NCI-H2227 (cell line): ENCODE data around the gene STXBP6.
"Not testable (repeated sequence)": the region's sequence is repeated elsewhere in the genome, so short reads cannot be mapped to it uniquely, and the experiment has no call there.

Experiments used
- DNase-seq: peaks from one replicate; lab custom pipeline; 2025; ENCODE audit not compliant: unreplicated experiment; lab: John Stamatoyannopoulos, UW

The STXBP6 gene

DNA sequence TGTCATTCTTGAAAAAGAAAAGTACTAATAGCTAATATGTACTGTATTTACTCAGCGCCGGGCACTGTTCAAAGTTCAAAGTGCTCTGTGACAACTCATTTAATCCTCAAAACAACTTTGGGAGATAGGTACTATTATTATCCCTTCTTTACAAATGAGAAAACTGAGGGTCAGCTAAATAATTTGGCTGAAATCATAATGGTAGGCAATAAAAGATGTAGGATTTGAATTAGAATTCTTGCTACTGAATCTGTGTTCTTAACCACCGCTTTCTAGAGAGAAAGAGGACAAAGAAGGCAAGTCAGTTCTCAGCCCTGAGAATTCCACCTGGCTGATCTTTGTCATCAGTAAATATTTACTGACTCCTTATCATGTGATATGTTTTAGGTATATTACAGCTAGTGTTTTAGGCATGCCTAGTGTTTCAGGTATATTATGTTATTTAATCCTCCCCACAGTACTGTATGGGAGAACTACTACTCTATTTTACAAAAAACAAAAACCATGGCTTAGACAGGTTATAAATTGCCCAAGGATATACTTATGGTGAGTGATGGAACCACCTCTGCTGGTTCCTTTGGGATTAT is 210.2 kb downstream of the STXBP6 start:
- DNase-seq: no peak

GRCh38 chr14:24838945-24839616 is 210.9 kb downstream of the STXBP6 start:
- no peak for DNase-seq

- no peak for DNase-seq
Observed at GRCh38 chr14:24837280-24838046, 212.5 kb downstream of the STXBP6 start.

DNA sequence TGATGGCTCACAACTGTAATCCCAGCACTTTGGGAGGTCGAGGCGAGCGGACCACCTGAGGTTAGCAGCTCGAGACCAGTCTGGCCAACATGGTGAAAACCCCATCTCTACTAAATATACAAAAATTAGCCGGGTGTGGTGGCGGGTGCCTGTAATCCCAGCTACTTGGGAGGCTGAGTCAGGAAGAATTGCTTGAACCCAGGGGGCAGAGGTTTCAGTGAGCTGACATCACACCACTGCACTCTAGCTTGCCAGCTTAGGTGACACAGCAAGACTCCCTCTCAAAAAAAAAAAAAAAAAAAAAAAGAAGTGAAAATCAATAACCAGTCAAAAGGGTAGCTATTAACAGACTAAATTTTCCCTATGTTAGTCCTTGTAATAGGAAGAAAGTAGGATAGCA is 213.6 kb downstream of the STXBP6 start:
- DNase-seq: not testable (repeated sequence)

- no peak for DNase-seq
Observed at GRCh38 chr14:24834956-24835355, 215.0 kb downstream of the STXBP6 start.

DNA sequence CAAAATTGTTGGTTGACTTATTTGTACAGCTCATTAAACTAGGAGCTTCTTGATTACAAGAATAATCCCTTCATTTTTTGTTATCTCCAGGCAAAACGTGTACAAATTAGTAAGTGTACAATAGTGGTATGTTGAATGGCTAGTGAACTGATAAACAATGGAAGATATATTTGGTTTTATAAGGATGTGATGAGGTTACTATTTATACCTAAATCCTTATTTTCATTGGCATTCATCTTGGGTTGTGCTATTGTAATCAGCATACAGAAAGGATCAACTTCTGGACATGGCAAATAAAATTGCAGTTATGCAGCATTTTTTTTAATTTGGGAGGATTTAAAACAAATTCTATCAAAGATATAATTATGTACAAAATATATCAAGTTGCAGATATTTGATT is 216.6 kb downstream of the STXBP6 start:
- DNase-seq: no peak

- DNase-seq: no peak
Observed at GRCh38 chr14:24831677-24832076, 218.3 kb downstream of the STXBP6 start.

DNA sequence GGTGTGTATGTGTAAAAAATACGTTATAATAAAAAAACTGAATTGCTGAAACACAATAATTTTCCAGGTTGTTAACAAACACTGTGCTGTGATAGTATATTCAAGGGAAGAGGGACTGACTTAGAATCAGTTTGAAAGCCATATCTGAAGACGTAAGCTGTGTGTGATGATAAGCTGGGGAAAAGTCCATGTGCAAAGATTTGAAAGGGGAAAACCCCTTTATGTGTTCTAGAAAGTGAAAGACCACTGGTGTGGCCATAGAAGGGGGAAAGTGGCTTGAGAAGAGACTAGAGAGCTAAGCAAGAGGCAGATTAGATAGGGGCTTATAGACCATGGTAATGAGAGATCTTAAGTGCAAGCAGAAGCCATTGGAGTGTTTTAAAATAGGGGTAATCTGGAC is 220.1 kb downstream of the STXBP6 start:
- no peak for DNase-seq

GRCh38 chr14:24828486-24828885 is 221.5 kb downstream of the STXBP6 start:
- DNase-seq: no peak

DNA sequence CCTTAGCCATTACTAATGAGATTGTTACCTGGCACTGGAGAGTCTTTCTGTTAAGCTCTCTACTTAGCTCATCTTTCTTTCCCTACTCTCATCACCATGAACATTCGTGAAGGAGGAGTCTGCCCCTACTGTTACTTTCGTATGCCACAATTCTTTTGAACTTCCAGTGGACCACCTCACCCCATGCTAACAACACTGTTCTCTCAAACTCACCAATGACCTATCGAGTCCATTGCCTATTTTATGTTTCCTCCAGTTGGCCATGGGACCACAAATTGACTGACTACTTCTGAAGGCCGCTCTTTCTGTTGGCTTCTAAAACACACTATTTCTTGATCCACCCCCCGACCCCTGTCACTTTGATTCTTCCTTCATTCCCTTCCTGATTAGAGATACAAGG is 223.6 kb downstream of the STXBP6 start:
- no peak for DNase-seq

DNA sequence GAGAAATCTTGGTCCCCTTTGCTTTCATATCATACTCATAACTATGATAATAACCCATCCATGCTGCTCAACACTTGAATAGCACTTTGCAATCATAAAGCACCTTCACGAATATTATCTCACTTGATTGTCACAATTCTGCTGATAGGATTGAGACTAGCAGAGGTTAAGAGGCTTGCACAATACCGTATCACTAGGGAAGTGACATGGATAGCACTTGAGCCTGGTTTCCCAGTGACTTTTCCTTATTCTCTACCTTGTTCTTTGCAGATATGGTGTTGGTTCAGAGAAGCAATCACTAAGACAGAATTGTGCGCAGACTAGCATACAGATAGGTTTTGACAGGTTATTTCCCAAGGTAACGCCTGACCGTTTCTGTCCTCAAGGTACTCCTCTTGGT is 229.3 kb downstream of the STXBP6 start:
- DNase-seq: no peak

DNA sequence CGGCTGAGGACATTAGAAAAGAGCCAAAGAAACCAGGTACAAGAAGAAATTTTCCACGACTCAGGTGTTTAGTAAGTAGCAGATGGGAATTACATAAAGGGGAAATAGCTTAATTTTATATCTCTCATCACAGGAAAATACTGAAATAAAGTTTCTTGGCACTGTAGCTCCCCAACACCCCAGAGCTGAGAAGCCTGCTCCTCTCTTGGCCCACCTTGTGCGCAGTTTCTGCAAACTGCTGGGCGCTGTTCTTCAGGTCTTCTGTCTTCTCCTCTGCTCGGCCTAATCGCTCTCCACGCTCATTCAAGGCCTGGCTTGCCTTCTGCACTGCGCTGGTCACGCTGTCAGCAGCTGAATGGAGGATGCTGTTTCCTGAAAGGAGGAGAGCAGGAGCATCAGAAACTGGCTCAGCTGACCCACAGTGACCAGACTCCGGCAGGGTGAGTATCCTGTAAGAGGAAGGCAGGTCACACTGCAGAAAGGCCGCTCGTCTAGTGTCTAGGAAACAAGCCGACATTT is 231.1 kb downstream of the STXBP6 start:
- no peak for DNase-seq

DNA sequence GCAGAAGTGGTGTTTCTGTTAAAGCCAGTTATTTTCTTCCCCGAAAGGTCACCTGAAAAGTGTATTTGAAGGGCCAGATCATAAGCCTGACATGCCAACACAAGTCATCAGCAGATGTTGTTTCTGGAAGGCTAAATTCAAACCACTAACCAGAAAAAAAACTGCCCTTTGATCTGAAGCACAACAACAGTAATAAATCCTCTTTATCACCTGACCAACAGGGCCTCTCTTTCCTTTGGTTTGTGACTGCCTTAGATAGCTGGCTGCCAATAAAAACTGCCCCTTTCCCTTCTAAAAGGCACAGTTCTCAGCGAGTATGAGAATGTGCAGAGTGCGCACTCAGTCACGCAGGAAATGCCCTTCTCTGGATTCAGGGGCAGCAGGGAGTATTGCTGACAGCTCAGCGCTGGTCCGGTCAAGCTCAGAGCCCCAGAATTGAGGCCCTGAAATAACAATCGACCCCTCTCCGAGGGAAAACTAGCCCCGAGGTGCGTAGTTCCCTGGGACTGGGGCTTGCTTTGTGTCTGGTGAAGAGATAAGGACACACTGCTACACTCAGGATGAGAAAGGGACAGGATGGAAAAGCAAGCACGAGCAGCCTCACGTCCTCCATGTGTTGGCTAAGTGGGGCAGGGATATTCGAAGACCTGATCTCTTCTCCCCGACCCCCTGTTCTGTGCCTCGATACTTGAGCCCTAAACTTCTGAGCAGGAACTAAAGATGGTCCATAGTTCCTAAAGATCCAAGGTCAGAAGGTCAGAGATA is 231.7 kb downstream of the STXBP6 start:
- DNase-seq: peak; percentile 48

- no peak for DNase-seq
Observed at GRCh38 chr14:24817212-24818057, 232.5 kb downstream of the STXBP6 start.

DNA sequence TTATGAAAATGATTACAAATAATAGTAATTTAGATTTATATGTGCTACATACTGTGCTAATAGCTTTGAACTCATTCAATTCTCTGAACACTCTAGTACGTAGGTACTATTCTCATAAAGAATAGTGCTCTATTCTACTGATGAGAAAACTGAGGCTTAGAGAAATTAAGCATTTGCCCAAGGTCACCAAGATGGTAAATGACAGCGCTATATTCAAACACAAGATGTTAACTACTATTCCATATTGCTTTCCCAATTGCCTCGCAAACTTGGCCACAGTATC is 233.1 kb downstream of the STXBP6 start:
- no peak for DNase-seq

DNA sequence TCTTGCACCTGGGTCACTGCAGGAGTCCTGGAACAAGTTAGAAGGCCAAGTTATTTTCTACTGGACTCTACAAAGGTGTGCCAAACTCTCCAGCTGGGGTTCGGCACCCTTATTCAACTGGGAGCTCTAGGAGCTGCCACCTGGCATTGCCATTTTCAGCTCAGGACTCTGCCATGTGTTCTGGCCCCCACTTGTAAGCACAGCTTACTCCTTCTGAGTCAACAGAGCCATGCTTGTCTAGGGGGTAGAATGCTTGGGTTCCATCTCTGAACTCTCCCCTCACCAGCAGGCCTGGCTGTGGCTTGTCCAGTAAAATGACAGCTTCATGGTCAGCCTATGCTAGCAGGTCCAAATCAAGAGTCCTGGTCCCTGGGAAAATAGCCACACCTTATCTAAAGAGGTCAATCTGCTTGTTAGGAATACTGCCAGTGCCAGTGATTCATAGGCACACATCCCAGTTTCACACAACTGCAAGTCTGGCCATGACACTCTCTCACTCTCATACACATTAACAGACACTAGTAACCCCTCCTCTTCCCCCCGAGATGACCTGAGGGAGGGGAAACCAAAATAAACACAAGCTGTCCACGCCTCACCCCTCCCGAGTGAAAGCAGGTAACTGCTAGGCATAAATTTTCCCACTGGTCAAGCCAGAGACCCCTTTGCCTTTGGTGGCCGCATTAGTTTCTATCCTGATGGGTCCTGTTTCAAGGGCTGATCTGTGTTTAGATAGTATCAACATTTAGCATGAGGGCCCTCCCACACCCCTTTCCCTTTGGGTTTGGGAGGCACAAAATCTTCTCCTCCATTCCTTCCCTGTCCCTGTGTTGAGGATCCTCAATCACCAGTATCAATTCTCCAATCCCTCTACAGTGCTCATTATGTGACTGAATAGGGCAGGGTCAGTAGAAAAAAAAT is 233.7 kb downstream of the STXBP6 start:
- no peak for DNase-seq

- DNase-seq: no peak
Observed at GRCh38 chr14:24815543-24815942, 234.4 kb downstream of the STXBP6 start.

GRCh38 chr14:24814944-24815343 is 235.0 kb downstream of the STXBP6 start:
- DNase-seq: no peak

DNA sequence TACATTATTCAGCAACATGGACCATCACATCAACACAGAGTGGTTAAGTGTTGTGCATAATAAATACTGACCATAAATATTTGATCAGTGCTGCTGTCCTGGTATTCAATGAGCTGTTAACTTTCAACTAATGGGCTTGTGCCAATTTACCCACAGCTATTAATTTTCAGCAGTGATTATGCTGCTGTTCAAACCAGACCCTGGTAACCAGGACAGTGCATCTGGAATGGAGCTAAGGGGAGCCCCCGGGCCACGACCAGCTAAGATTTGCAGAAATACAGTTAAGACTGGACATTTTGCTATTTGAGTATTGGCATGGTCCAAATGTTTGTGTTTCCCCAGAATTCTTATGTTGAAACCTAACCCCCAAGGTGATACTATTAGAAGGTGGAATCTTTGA is 235.6 kb downstream of the STXBP6 start:
- DNase-seq: no peak

DNA sequence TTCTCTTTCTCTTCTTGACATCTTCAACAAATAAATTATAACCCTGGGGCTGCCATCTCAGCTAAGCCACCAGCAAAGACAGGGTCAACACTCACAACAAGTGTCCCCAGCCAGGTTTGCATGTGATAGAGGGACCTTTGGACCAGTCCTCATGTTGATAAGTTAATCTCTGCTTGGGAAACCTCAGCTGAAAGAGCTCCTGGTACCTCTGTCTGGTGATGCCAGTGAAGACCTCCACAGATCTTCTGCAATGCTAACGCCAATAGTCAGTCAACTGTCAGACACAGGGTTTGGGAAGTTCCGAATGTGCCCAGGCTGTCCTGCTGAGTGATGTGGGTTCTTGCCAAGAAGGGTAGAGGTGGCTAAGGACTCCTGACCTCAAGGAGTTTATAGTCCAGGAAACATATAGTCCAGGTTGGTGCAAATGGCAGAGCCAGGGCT is 236.1 kb downstream of the STXBP6 start:
- no peak for DNase-seq
